COLO668 (cell line): ENCODE data around the gene LIX1L.

Source experiments
- DNase-seq: peaks from one replicate; lab custom pipeline; 2025; ENCODE audit not compliant: unreplicated experiment; lab: John Stamatoyannopoulos, UW

The LIX1L gene

DNA sequence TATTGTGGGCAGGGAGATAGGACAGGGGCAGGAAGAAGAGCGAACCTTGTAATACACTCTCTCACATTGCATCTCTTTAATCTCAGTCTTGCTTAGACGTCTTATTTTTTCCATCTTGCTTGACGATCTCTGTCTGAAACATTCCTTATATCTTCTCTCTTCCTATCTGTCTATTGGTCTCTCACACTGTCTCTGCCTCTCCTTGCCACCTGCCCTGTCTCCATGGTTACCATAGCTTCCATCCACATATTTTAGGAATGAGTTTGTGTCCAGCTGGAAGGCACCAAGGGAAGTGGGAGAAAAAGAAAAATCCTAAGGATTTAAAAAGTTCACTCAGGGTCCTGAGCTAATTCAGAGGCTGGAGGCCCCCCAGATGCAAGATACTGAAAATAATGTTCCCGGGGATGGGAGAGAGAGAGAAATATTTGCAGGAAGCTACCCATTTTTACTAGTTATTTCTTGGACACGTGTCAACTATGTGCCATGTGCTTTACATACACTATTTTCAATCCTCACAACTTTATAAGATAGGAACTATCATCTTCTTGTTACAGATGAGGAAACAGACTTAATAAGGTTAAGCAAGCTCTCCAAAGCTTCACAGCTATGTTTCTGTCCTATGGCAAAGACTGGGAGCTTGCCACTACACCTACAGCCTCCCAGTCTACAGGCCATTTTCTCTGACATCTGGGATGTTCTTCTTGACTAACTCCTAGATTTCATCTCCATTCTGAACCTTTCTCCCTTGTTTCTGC lies 5.6 kb upstream of the LIX1L start:
- DNase-seq: peak; percentile 46

DNA sequence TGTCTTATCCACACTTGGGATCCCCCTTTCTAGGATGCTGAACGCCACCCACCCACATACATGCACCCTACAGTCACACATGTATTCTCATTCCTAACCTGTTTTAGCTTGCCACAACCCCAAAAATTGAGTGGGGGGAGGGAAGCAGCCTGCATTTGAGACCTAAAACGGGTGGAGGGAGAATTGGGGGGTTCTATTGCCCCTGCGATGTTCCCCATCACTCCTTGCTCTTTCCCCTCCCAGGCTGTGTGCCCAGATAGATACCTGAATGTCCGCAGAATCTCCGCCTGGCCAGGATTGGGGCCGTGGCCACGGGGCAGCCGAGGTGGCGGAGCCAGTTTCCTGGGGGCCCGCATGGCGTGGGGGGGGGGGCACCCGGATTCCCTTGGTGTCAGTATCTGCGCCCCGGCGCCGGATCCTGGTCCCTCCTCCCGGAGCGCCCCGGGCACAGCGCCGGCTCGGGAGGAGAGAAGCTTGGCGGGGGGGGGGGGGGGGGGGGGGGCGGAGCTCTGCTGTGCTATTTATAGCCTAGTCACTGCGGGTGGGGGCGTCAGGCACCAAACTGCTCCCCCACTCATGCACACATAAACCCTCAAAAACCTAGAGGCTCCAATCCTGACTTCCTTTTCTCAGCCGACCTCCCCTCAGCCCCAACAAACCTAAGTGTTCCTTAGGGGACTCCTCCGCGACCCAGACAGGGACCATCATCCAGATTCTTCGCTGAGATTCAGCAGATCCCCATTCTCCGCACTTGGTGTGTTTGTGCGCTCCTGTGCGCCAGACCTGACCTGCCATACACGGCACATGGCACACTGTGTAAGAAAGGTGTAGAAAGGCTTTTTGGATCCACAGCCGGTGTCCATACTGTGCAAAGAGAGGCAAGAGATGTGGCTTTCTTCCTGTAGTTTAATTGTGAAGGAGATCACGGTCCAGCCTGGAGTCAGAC lies 4.6 kb upstream of the LIX1L start:
- peak; percentile 43 for DNase-seq

GRCh38 chr1:145961425-145962156 lies 3.8 kb upstream of the LIX1L start:
- DNase-seq: peak; percentile 52

DNA sequence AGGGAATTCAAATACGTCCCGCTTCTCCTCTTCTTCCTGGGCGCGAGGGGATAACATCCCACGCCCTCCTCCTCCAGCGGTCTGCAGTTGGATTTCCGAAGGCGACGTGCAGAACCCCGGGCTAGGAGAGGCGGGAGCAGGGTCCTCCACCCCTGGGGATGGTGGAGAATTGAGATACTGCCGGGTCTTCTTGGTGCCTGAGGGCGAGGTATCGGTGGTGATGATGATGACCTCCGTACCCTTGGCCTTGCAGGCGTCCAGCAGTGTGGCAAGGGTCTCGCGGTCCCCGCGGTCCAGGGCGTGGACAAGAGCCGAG lies 3.2 kb upstream of the LIX1L start:
- no peak for DNase-seq

- peak; percentile 69 for DNase-seq
Observed at GRCh38 chr1:145960468-145961108, 2.8 kb upstream of the LIX1L start.

DNA sequence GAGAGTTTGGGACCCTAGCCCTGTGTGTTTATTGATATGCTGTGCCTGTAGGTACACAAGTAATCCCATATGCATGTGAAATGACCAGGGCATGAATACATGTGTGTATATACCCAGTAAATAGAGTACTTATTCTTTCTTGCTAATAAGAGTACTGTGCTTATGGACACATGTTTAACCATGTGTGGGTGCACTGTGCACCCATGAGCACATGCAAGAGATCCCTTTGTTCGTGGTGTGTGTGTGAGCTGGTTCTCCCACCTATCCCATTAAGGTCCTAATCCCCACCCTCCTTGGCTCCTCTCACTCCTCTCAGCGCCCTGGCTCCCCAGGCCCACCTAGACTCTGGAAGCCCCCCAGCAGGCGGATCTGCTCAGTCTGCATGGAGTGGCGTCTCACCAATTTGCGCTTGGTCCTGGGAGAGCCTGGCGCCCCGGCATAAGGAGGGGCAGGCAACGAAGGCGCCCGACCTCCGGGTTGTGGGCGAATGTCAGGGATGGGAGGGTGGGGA lies 2.2 kb upstream of the LIX1L start:
- no peak for DNase-seq

GRCh38 chr1:145959333-145959732 lies 1.5 kb upstream of the LIX1L start:
- DNase-seq: no peak

DNA sequence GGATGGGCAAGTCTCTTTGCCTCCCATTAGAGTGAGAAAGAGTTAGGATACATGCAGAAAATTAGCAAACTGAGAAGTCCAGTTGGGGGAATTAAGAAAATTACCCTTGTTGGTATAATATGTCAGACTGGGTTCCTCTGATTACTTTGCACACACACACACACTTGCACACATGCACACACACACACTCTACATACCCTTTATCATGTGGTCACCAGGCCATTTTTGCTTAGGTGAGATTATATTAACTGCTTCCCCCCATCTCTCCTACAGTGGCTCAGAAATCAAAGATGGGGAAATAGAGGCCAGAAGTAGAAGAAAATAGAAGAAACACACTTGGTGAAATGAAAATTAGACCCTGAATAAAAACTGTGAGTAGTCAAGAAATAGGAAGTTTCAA lies 917 bp upstream of the LIX1L start:
- DNase-seq: no peak

GRCh38 chr1:145956781-145957442 lies 905 bp downstream of the LIX1L start:
- no peak for DNase-seq

DNA sequence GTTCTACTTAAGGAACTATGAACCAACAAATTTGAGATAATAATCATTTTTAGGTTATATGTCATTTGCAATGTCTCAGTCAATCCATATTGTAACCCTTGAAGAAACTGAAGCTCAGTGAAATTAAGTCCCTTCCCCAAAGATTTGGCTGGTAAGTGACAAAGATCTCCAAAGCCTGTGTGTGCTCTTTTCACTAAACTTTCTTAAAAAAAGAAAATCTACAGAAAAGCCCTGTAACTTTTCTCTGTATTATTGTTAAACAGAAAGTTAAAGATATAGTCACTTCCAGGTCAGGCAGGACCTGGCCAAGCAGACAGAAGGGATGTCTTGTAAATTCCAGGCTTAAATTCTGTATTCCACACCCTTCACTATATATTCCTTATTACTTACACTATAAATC lies 1.5 kb downstream of the LIX1L start:
- no peak for DNase-seq

DNA sequence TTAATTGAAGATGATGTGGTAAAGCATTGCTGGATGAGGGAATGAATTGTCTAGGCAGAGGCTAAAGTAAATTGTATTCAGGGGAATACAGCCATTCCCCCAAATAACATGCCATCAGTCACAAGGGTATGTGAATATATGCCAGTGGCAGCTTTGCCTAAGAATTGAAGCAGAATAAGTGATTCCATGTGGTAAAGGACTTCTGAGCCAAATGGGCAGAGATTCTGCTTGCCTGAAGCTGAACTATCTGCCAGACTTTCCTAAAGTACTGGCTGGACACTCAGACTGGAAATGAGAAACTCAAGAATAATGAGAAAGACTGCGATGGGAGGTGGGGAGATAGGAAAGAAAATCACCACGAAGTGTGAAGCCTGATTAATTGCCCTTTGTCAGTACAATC lies 2.4 kb downstream of the LIX1L start:
- no peak for DNase-seq

DNA sequence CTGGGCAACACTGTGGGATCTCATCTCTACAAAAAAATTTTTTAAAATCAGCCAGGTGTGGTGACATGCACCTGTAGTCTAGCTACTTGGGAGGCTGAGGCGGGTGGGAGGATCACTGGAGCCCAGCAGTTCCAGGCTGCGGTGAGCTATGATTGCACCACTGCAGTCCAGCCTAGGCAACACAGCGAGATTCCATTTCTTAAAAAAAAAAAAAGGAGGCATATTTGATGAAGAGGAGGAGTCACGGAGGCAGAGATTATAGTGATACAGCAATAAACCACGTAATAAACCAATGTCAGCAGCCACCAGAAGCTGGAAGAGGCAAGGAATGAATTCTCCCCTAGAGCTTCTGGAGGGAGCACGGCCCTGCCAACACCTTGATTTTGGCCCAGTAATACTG lies 4.0 kb downstream of the LIX1L start:
- no peak for DNase-seq

GRCh38 chr1:145952903-145953302 lies 4.9 kb downstream of the LIX1L start:
- DNase-seq: no peak

- DNase-seq: no peak
Observed at GRCh38 chr1:145951526-145951925, 6.3 kb downstream of the LIX1L start.

DNA sequence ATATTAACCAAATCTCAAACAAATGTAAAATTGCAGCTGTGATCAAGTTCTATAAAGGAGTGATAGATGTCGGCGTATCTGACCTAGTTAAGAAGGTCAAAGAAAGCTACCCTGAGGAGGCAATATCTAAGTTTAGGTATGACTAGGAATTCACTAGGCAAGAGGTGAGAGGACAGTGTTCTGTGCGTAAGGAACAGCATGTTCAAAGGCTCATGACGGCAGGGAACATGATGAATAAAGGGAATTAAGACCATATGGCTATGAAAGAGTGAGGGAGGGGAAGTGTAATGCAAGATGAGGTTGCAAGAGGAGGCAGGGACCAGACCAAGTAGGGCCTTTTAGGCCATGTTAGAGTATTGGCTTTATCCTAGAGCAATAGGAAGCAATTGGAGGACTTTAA lies 8.6 kb downstream of the LIX1L start:
- DNase-seq: no peak

- DNase-seq: no peak
Observed at GRCh38 chr1:145947551-145947950, 10.3 kb downstream of the LIX1L start.

GRCh38 chr1:145946477-145946986 lies 11.3 kb downstream of the LIX1L start:
- DNase-seq: no peak

DNA sequence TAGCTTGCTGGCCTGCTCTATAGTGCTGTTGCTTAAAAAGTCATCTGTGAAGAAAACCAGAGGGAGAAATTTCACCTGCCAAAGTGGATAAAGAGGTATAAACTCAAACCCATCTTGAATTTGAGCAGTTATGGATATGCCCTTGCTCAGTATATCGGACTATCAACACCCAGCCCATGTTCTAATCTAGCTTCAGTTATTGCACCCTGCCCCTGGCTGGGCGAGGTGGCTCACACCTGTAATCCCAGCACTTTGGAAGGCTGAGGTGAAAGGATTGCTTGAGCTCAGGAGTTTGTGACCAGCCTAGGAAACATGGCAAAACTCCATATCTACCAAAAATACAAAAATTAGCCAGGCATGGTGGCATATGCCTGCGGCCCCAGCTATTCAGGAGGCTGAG lies 13.3 kb downstream of the LIX1L start:
- no peak for DNase-seq

GRCh38 chr1:145942871-145943270 lies 14.9 kb downstream of the LIX1L start:
- DNase-seq: no peak

- no peak for DNase-seq
Observed at GRCh38 chr1:145942405-145942804, 15.4 kb downstream of the LIX1L start.
